Endothelial cell of umbilical vein (primary cell): ENCODE measurements around the gene MEOX2. TPM values are rescaled to one million over a fixed set of nuclear protein-coding genes. Genes with fewer than 3 reads are reported as not detected.

ENCODE experiments used
- BruUV-seq: library from RNA; stranded (reverse); fragments of 400-500 nt; replicated peaks from 2 replicates; lab custom pipeline; 2021; lab: Mats Ljungman, UMichigan
- CTCF ChIA-PET: fragments of 300-600, 350-600 bp; sonication (Branson Sonifier 250); formaldehyde crosslinking; loops from one replicate; lab custom pipeline; 2021; ENCODE audit warnings: antibody characterized with exemption, inconsistent platforms; lab: Charles Lee
- POLR2A ChIA-PET: fragments of 300-600, 350-600 bp; sonication (Branson Sonifier 250); formaldehyde crosslinking; loops from one replicate; lab custom pipeline; 2021; ENCODE audit warnings: antibody characterized with exemption, inconsistent platforms; lab: Charles Lee
- DNase-seq: peaks from one replicate; pipeline ENCODE4 v3.0.0-alpha.2; 2011; ENCODE audit warnings: low read depth, low spot score
- FAIRE-seq: peaks from 2 replicates; lab custom pipeline; 2011; peaks lifted over from hg19 to GRCh38; lab: Jason Lieb, UNC
- H2AFZ ChIP-seq: 2 replicates; pipeline ENCODE4 v1.6.0; 2012; ENCODE audit warnings: low read depth, low read length, control low read depth, inconsistent platforms
- H3K27ac ChIP-seq: 2 replicates; pipeline ENCODE4 v1.5.1; 2011; ENCODE audit warnings: low read depth, mild to moderate bottlenecking, control low read depth, low read length, moderate library complexity; ENCODE audit not compliant: insufficient read depth
- H3K27me3 ChIP-seq, 2 experiments: 2 replicates each; pipeline versions ENCODE4 v1.6.0 to v1.6.1; 2011; ENCODE audit warnings: low read length in 2 of 2, mixed read lengths in 1 of 2; ENCODE audit not compliant: control insufficient read depth in 2 of 2, insufficient read depth in 2 of 2
- H3K36me3 ChIP-seq, 2 experiments: 2 replicates in 1 of 2; 3 replicates in 1 of 2; pipeline ENCODE4 v1.5.1; 2011; ENCODE audit warnings: low read length in 2 of 2, mild to moderate bottlenecking in 1 of 2, moderate library complexity in 1 of 2; ENCODE audit not compliant: control insufficient read depth in 2 of 2, insufficient read depth in 2 of 2; ENCODE audit errors: extremely low read depth in 1 of 2
- H3K4me1 ChIP-seq: 3 replicates; pipeline ENCODE4 v1.5.1; 2011; ENCODE audit warnings: mild to moderate bottlenecking, low read length; ENCODE audit not compliant: control insufficient read depth, insufficient read depth; ENCODE audit errors: extremely low read depth
- H3K4me2 ChIP-seq: 2 replicates; pipeline ENCODE4 v1.6.1; 2011; ENCODE audit warnings: low read length, control low read depth, mixed read lengths; ENCODE audit not compliant: insufficient read depth
- H3K4me3 ChIP-seq, 3 experiments: fragments of 200-600 bp in 1 of 3; sonication (generic), shearing (Covaris generic) in 1 of 3; replicated peaks in 1 of 3; 2 replicates each; pipeline ENCODE4 v1.5.1; 2011 to 2016; ENCODE audit warnings: control low read depth in 3 of 3, low read length in 3 of 3, mild to moderate bottlenecking in 2 of 3, inconsistent platforms in 1 of 3, low read depth in 1 of 3, moderate library complexity in 1 of 3; ENCODE audit not compliant: insufficient read depth in 1 of 3
- H3K79me2 ChIP-seq: 2 replicates; pipeline ENCODE4 v1.6.0; 2012; ENCODE audit warnings: low read length, inconsistent platforms; ENCODE audit not compliant: control insufficient read depth, insufficient read depth
- H3K9ac ChIP-seq: replicated peaks from 2 replicates; pipeline ENCODE3; 2011; ENCODE audit warnings: low read length, control low read depth; ENCODE audit not compliant: insufficient read depth; ENCODE audit errors: extremely low read depth
- H3K9me1 ChIP-seq: replicated peaks from 3 replicates; pipeline ENCODE4 v1.6.0; 2011; ENCODE audit warnings: mild to moderate bottlenecking, low read length; ENCODE audit not compliant: control insufficient read depth, insufficient read depth; ENCODE audit errors: extremely low read depth
- H3K9me3 ChIP-seq: replicated peaks from 2 replicates; pipeline ENCODE4 v1.5.1; 2012; ENCODE audit warnings: low read length, inconsistent platforms; ENCODE audit not compliant: control insufficient read depth, insufficient read depth
- H4K20me1 ChIP-seq: replicated peaks from 2 replicates; pipeline ENCODE3; 2011; ENCODE audit warnings: mild to moderate bottlenecking, low read length; ENCODE audit not compliant: control insufficient read depth, insufficient read depth; ENCODE audit errors: extremely low read depth
- CTCF ChIP-seq, 2 donors: IDR thresholded peaks; 1 replicate in 1 of 2; 2 replicates in 1 of 2; pipeline ENCODE4 v1.5.1; 2011; ENCODE audit warnings: low read length in 2 of 2, mild to moderate bottlenecking in 2 of 2, moderate library complexity in 2 of 2, control low read depth in 1 of 2, inconsistent platforms in 1 of 2, low read depth in 1 of 2; ENCODE audit not compliant: insufficient read depth in 1 of 2; ENCODE audit errors: extremely low read depth in 1 of 2
- EZH2 ChIP-seq: IDR thresholded peaks from 2 replicates; pipeline ENCODE4 v1.6.1; 2012; ENCODE audit warnings: borderline replicate concordance, low read depth, mild to moderate bottlenecking, moderate library complexity, low read length, inconsistent platforms; ENCODE audit not compliant: severe bottlenecking
- FOS ChIP-seq: IDR thresholded peaks from 2 replicates; pipeline ENCODE4 v1.6.1; 2011; ENCODE audit warnings: mild to moderate bottlenecking, low read length, moderate library complexity, borderline replicate concordance; ENCODE audit not compliant: insufficient read depth
- GATA2 ChIP-seq: IDR thresholded peaks from 2 replicates; pipeline ENCODE4 v1.7.0; 2011; ENCODE audit warnings: low read depth, mild to moderate bottlenecking, moderate library complexity, mixed read lengths, low read length; ENCODE audit not compliant: insufficient read length, insufficient read depth
- JUN ChIP-seq: IDR thresholded peaks from 2 replicates; pipeline ENCODE4 v1.6.1; 2011; ENCODE audit warnings: borderline replicate concordance, low read depth; ENCODE audit not compliant: insufficient read length, insufficient read depth
- MAX ChIP-seq: IDR thresholded peaks from 2 replicates; pipeline ENCODE4 v1.6.1; 2011; ENCODE audit not compliant: insufficient read depth, insufficient read length
- MYC ChIP-seq: IDR thresholded peaks from one replicate; pipeline ENCODE4 v1.6.1; 2011; ENCODE audit warnings: mild to moderate bottlenecking, low read depth, low read length
- POLR2A ChIP-seq: IDR thresholded peaks from 2 replicates; pipeline ENCODE4 v1.6.1; 2012; ENCODE audit warnings: low read depth, mild to moderate bottlenecking, control low read depth, low read length
- POLR2AphosphoS5 ChIP-seq: IDR thresholded peaks from 2 replicates; pipeline ENCODE4 v1.6.1; 2012; ENCODE audit warnings: low read depth, mild to moderate bottlenecking, control low read depth, low read length, moderate library complexity; ENCODE audit not compliant: insufficient read depth
- dilution Hi-C: fragments of 300-500 bp; cut with MboI; formaldehyde crosslinking; loops from one replicate; pipeline ENCODE4 v1.15.0; 2019; ENCODE audit warnings: low sequenced_read_pairs; ENCODE audit not compliant: extremely low pct_ligation_motif_present
- intact Hi-C: fragments of 100-400 bp; cut with micrococcal nuclease; formaldehyde crosslinking; loops from one replicate; pipeline ENCODE4 v1.10.0; 2022
- polyA plus RNA-seq, 4 experiments: library from polyadenylated mRNA; depleted of rRNA in 3 of 4; stranded (reverse) in 3 of 4; unstranded in 1 of 4; fragments of >200 nt; gene quantifications; 2 replicates each; pipeline versions ENCODE4 v1.2.1 to v1.2.3, GENCODE V29; 2011 to 2012; ENCODE audit warnings: missing spikeins in 1 of 4
- total RNA-seq: library from RNA; stranded (reverse); gene quantifications from 2 replicates; pipeline ENCODE4 v1.2.3, GENCODE V29; 2021

MEOX2 gene
- total and polyA plus RNA-seq, 2 donors (not counting 3 experiments of a cell fraction or from before 2014, with no cell fraction given), result 11.6 to 45.1 TPM

- Histone ChIP-seq H3K79me2 (no peaks in the 10 kb centered on the region), H3K27me3 (no peaks in the 10 kb centered on the region), H3K27ac (no peak overlapping the region), H4K20me1 (no peaks in the 10 kb centered on the region), H3K4me2 (no peak overlapping the region), H2AFZ (no peak overlapping the region), H3K4me1 (no peaks in the 10 kb centered on the region), H3K9me1 (no peaks in the 10 kb centered on the region), H3K36me3 (no peaks in the 10 kb centered on the region), H3K4me3 (no peak overlapping the region), H3K9me3 (peaks cover 3% of the 10 kb centered on the region), H3K9ac (no peak overlapping the region)
- no TSS peak for BruUV-seq
- dilution Hi-C loops, result no loop called here
- DNase-seq, result no peak
- intact Hi-C loops, result no loop called here
- no peak for FAIRE-seq
- ChIA-PET CTCF (interaction anchor here (1.6 to 1.8 kb wide), 3 partner anchors 13 to 93 kb away, joined by 3 to 7 read pairs (median 4); no protein-coding TSS in a partner anchor), POLR2A (no interaction called here)
- TF ChIP-seq POLR2A, result no peak
- TF ChIP-seq JUN, result no peak
- no peak for TF ChIP-seq MAX
- no peak for TF ChIP-seq MYC
- no peak for TF ChIP-seq GATA2
- no peak for TF ChIP-seq CTCF (IDR thresholded peaks at IDR 0.05; ENCODE audit: extremely low read depth in 1 of 2, insufficient read depth in 1 of 2, low read depth in 1 of 2, low read length in 2 of 2)
- no peak for TF ChIP-seq FOS
- TF ChIP-seq EZH2, result no peak
- TF ChIP-seq POLR2AphosphoS5, result no peak
These were observed 105.0 kb downstream of the MEOX2 start for GRCh38 chr7:15581352-15581951.
